IMR-90 (cell line): ENCODE measurements around the gene TMPRSS6. TPM values are rescaled to one million over a fixed set of nuclear protein-coding genes. Genes with fewer than 3 reads are reported as not detected.

Experiments
- ATAC-seq: fragments of 200-7000 bp; cut with Tn5 transposase; 2 replicates; pipeline ENCODE4 v1.9.1; 2020; ENCODE audit warnings: low read depth, mild to moderate bottlenecking, moderate library complexity
- BruUV-seq: library from RNA; stranded (reverse); fragments of 400-500 nt; replicated peaks from 2 replicates; lab custom pipeline; 2021; lab: Mats Ljungman, UMichigan
- CTCF ChIA-PET: fragments of 300-600 bp; formaldehyde crosslinking; extraction: SDS; loops from one replicate; lab custom pipeline; 2021; ENCODE audit warnings: antibody characterized with exemption; lab: Yijun Ruan, JAX
- POLR2A ChIA-PET: fragments of 300-600 bp; sonication (Branson Sonifier 250); formaldehyde crosslinking; loops from one replicate; lab custom pipeline; 2022; ENCODE audit warnings: antibody characterized with exemption; ENCODE audit not compliant: unreplicated experiment; lab: Charles Lee
- DNase-seq: peaks from one replicate; pipeline ENCODE4 v3.0.0; 2013
- H2AFZ ChIP-seq: replicated peaks from 2 replicates; pipeline ENCODE3; 2013; ENCODE audit warnings: low read length, mild to moderate bottlenecking; ENCODE audit not compliant: poor library complexity
- H2AK5ac ChIP-seq: 2 replicates; pipeline ENCODE4 v1.6.1; 2013; ENCODE audit warnings: low read depth, low read length, inconsistent platforms
- H2AK9ac ChIP-seq: replicated peaks from 2 replicates; pipeline ENCODE3; 2013; ENCODE audit warnings: mild to moderate bottlenecking, low read depth, low read length, moderate library complexity; ENCODE audit not compliant: poor library complexity
- H2BK120ac ChIP-seq: 2 replicates; pipeline ENCODE4 v1.6.1; 2013; ENCODE audit warnings: low read depth, low read length, inconsistent platforms
- H2BK15ac ChIP-seq: 3 replicates; pipeline ENCODE4 v1.6.1; 2013; ENCODE audit warnings: low read depth, low read length, inconsistent platforms
- H2BK20ac ChIP-seq: 2 replicates; pipeline ENCODE4 v1.6.1; 2013; ENCODE audit warnings: low read depth, mild to moderate bottlenecking, inconsistent platforms, low read length, moderate library complexity
- H2BK5ac ChIP-seq: 2 replicates; pipeline ENCODE4 v1.6.1; 2013; ENCODE audit warnings: mild to moderate bottlenecking, low read depth, low read length, inconsistent platforms; ENCODE audit not compliant: poor library complexity, severe bottlenecking
- H3K14ac ChIP-seq: replicated peaks from 2 replicates; pipeline ENCODE4 v1.6.1; 2013; ENCODE audit warnings: low read depth, low read length, inconsistent platforms
- H3K18ac ChIP-seq: 2 replicates; pipeline ENCODE4 v1.6.1; 2013; ENCODE audit warnings: low read depth, low read length, control low read depth
- H3K23ac ChIP-seq: 2 replicates; pipeline ENCODE4 v1.6.1; 2013; ENCODE audit warnings: low read depth, low read length, inconsistent platforms
- H3K27ac ChIP-seq: 2 replicates; pipeline ENCODE4 v1.5.1; 2013; ENCODE audit warnings: mild to moderate bottlenecking, control low read depth, low read length; ENCODE audit not compliant: insufficient read depth
- H3K27me3 ChIP-seq: 2 replicates; pipeline ENCODE4 v1.6.1; 2013; ENCODE audit warnings: low read length; ENCODE audit not compliant: control insufficient read depth, insufficient read depth
- H3K36me3 ChIP-seq: 2 replicates; pipeline ENCODE4 v1.6.1; 2013; ENCODE audit warnings: low read length, mixed read lengths; ENCODE audit not compliant: control insufficient read depth, insufficient read depth
- H3K4ac ChIP-seq: 2 replicates; pipeline ENCODE4 v1.6.1; 2013; ENCODE audit warnings: low read depth, low read length, inconsistent platforms
- H3K4me1 ChIP-seq: 2 replicates; pipeline ENCODE4 v1.6.1; 2013; ENCODE audit warnings: low read length, mixed read lengths; ENCODE audit not compliant: control insufficient read depth, insufficient read depth
- H3K4me2 ChIP-seq: 2 replicates; pipeline ENCODE4 v1.6.1; 2013; ENCODE audit warnings: low read depth, mild to moderate bottlenecking, control low read depth, low read length, moderate library complexity
- H3K4me3 ChIP-seq: 2 replicates; pipeline ENCODE4 v1.5.1; 2013; ENCODE audit warnings: low read depth, mild to moderate bottlenecking, control low read depth, low read length, moderate library complexity; ENCODE audit not compliant: insufficient read depth
- H3K56ac ChIP-seq: 2 replicates; pipeline ENCODE4 v1.6.1; 2013; ENCODE audit warnings: low read length, inconsistent platforms; ENCODE audit not compliant: insufficient read depth; ENCODE audit errors: extremely low read depth
- H3K79me1 ChIP-seq, 2 experiments: 2 replicates each; pipeline ENCODE4 v1.6.1; 2013; ENCODE audit warnings: low read length in 2 of 2, inconsistent platforms in 1 of 2, low read depth in 1 of 2
- H3K9ac ChIP-seq: 2 replicates; pipeline ENCODE4 v1.6.1; 2013; ENCODE audit warnings: low read depth, low read length, control low read depth
- H3K9me1 ChIP-seq: 2 replicates; pipeline ENCODE4 v1.6.1; 2013; ENCODE audit warnings: low read length, inconsistent platforms; ENCODE audit not compliant: insufficient read depth
- H3K9me3 ChIP-seq: 2 replicates; pipeline ENCODE4 v1.6.1; 2013; ENCODE audit warnings: low read length; ENCODE audit not compliant: control insufficient read depth, insufficient read depth
- H4K20me1 ChIP-seq: 2 replicates; pipeline ENCODE4 v1.6.1; 2013; ENCODE audit warnings: low read length, inconsistent platforms; ENCODE audit not compliant: insufficient read depth
- H4K5ac ChIP-seq: 2 replicates; pipeline ENCODE4 v1.6.1; 2013; ENCODE audit warnings: mild to moderate bottlenecking, low read depth, low read length, control low read depth
- H4K8ac ChIP-seq, 2 experiments: 2 replicates each; pipeline ENCODE4 v1.6.1; 2013; ENCODE audit warnings: low read depth in 2 of 2, low read length in 2 of 2, control low read depth in 1 of 2, inconsistent platforms in 1 of 2
- H4K91ac ChIP-seq: 2 replicates; pipeline ENCODE4 v1.6.1; 2013; ENCODE audit warnings: low read depth, low read length, inconsistent platforms; ENCODE audit not compliant: insufficient read depth
- BHLHE40 ChIP-seq: fragments of 150-350 bp; IDR thresholded peaks from 2 replicates; pipeline ENCODE4 v1.6.1; 2016; ENCODE audit warnings: mild to moderate bottlenecking, low read depth, low read length
- CEBPB ChIP-seq: IDR thresholded peaks from 2 replicates; pipeline ENCODE4 v1.6.1; 2012; ENCODE audit warnings: low read depth, low read length, improper control_type of control experiment
- CHD1 ChIP-seq: IDR thresholded peaks from 2 replicates; pipeline ENCODE4 v1.6.1; 2012; ENCODE audit warnings: low read depth, low read length, improper control_type of control experiment
- CTCF ChIP-seq: conservative IDR thresholded peaks from 2 replicates; pipeline ENCODE4 v1.5.1; 2012; ENCODE audit warnings: mild to moderate bottlenecking, low read depth, low read length, improper control_type of control experiment
- FOS ChIP-seq: fragments of 150-350 bp; IDR thresholded peaks from 2 replicates; pipeline ENCODE4 v1.6.1; 2016; ENCODE audit warnings: low read depth, low read length
- MAFK ChIP-seq: IDR thresholded peaks from 2 replicates; pipeline ENCODE4 v1.6.1; 2012; ENCODE audit warnings: low read depth, low read length, improper control_type of control experiment
- MAZ ChIP-seq: IDR thresholded peaks from 2 replicates; pipeline ENCODE4 v1.6.1; 2012; ENCODE audit warnings: low read depth, mild to moderate bottlenecking, low read length, improper control_type of control experiment, moderate library complexity, borderline replicate concordance
- MXI1 ChIP-seq: IDR thresholded peaks from 2 replicates; pipeline ENCODE4 v1.6.1; 2012; ENCODE audit warnings: low read depth, mild to moderate bottlenecking, low read length, moderate library complexity, borderline replicate concordance
- NFE2L2 ChIP-seq: fragments of 150-350 bp; IDR thresholded peaks from 2 replicates; pipeline ENCODE4 v1.6.1; 2016; ENCODE audit warnings: low read depth, mild to moderate bottlenecking, low read length
- POLR2A ChIP-seq: IDR thresholded peaks from 2 replicates; pipeline ENCODE4 v1.6.1; 2012; ENCODE audit warnings: mild to moderate bottlenecking, low read depth, low read length
- RCOR1 ChIP-seq: IDR thresholded peaks from 2 replicates; pipeline ENCODE4 v1.6.1; 2012; ENCODE audit warnings: mild to moderate bottlenecking, low read length, improper control_type of control experiment; ENCODE audit not compliant: insufficient replicate concordance
- RFX5 ChIP-seq: IDR thresholded peaks from 2 replicates; pipeline ENCODE4 v1.8.0; 2012; ENCODE audit warnings: low read depth, mild to moderate bottlenecking, low read length, moderate library complexity
- SMC3 ChIP-seq: fragments of 150-350 bp; IDR thresholded peaks from 2 replicates; pipeline ENCODE4 v1.6.1; 2016; ENCODE audit warnings: low read depth, mild to moderate bottlenecking, antibody characterized with exemption, low read length, moderate library complexity
- USF2 ChIP-seq: fragments of 150-350 bp; IDR thresholded peaks from 2 replicates; pipeline ENCODE4 v1.6.1; 2017; ENCODE audit warnings: mild to moderate bottlenecking, antibody characterized with exemption, low read length, low read depth
- WGBS, 2 experiments: methylation state at CpG; one replicate each; pipeline versions ENCODE4 v1.1.5 to v1.1.7; 2013; ENCODE audit warnings: missing lambda C conversion rate in 2 of 2; ENCODE audit not compliant: insufficient read length in 1 of 2; ENCODE audit errors: extremely low coverage in 2 of 2; 5-methylcytosine and 5-hydroxymethylcytosine counted together
- dilution Hi-C: fragments of 300-500 bp; cut with HindIII; formaldehyde crosslinking; loops from one replicate; pipeline ENCODE4 v1.14.3; 2018; ENCODE audit warnings: low sequenced_read_pairs; ENCODE audit not compliant: unreplicated experiment
- in situ Hi-C: fragments of 300-500 bp; cut with MboI; formaldehyde crosslinking; loops from 3 replicates; pipeline ENCODE4 v1.14.3; 2019; ENCODE audit warnings: low sequenced_read_pairs, inconsistent platforms, mixed read lengths
- intact Hi-C: fragments of 100-400 bp; cut with micrococcal nuclease; formaldehyde crosslinking; loops from 2 replicates; pipeline ENCODE4 v1.10.0; 2022
- polyA plus RNA-seq, 3 experiments: library from polyadenylated mRNA; depleted of rRNA; stranded (reverse); fragments of >200 nt; gene quantifications; 2 replicates each; pipeline ENCODE4 v1.2.3, GENCODE V29; 2012; ENCODE audit warnings: low replicate concordance in 1 of 3
- total RNA-seq: library from RNA; depleted of rRNA; stranded (reverse); fragments of >200 nt; gene quantifications from 2 replicates; pipeline ENCODE4 v1.2.3, GENCODE V29; 2012
- TF ChIP-seq, protein P1 (sequence below): fragments of 150-350 bp; IDR thresholded peaks from 2 replicates; pipeline ENCODE4 v1.6.1; 2016; ENCODE audit warnings: low read depth, mild to moderate bottlenecking, low read length, moderate library complexity, borderline replicate concordance

TMPRSS6 gene
- total and polyA plus RNA-seq, 2 of the 4 experiments (the other 2 are of a cell fraction), result not detected

DNA sequence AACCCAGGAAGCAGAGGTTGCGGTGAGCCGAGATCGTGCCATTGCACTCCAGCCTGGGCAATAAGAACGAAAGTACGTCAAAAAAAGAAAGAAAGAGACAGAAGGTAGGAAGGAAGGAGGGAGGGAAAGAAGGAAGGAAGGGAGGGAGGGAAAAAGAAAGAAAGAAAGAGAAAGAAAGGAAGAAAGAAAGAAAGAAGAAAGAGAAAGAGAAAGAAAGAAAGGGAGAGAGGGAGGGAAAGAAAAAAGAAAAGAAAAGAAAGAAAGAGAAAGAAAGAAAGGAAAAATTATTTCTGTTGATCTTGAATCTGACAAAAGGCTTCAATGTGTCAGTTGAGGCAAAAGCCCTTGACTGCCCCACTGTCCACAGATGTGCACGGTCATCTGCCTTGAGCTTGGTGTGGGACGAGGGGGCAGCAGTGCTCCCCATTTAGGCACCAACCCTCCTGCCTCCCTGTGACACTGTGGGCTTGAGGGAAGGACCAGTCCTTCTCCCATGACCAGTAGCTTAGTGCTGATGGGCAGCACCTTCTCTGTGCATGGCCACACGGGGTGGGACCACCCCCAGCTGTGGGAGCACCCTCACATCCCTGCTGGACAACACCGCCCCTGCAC, 33.6 kb downstream of the TMPRSS6 start:
- in situ Hi-C loops (no loop called here), dilution Hi-C loops (no loop called here), intact Hi-C loops (loop anchor here (5.0 kb wide), 1 partner anchor 381 kb away; no protein-coding TSS in a partner anchor)
- ATAC-seq (no peak), DNase-seq (no peak)
- CTCF ChIA-PET, result interaction anchor here (0.7 kb wide), 1 partner anchor 1326 kb away, joined by 4 read pairs; no protein-coding TSS in a partner anchor
- H2BK5ac ChIP-seq, result no peak overlapping the region
- no peak overlapping the region for H3K9ac ChIP-seq
- no peak overlapping the region for H4K8ac ChIP-seq
- TF ChIP-seq BHLHE40, result no peak
- no peak for TF ChIP-seq POLR2A
- TF ChIP-seq USF2, result no peak
- TF ChIP-seq MXI1, result no peak
- TF ChIP-seq SMC3, result no peak
- no peak for TF ChIP-seq NFE2L2
- TF ChIP-seq RCOR1, result no peak
- TF ChIP-seq, protein P1, sequence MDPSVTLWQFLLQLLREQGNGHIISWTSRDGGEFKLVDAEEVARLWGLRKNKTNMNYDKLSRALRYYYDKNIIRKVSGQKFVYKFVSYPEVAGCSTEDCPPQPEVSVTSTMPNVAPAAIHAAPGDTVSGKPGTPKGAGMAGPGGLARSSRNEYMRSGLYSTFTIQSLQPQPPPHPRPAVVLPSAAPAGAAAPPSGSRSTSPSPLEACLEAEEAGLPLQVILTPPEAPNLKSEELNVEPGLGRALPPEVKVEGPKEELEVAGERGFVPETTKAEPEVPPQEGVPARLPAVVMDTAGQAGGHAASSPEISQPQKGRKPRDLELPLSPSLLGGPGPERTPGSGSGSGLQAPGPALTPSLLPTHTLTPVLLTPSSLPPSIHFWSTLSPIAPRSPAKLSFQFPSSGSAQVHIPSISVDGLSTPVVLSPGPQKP, result no peak
- TF ChIP-seq CHD1, result no peak
- no peak for TF ChIP-seq CTCF
- no peak for TF ChIP-seq CEBPB
- TF ChIP-seq RFX5, result no peak
- no peak for TF ChIP-seq MAZ
- TF ChIP-seq FOS, result no peak
- no peak for TF ChIP-seq MAFK
- no peaks in the 10 kb centered on the region for H3K9me1 ChIP-seq
- H4K91ac ChIP-seq, result no peak overlapping the region
- no peak overlapping the region for H3K18ac ChIP-seq
- H3K14ac ChIP-seq, result no peak overlapping the region
- no peaks in the 10 kb centered on the region for H3K9me3 ChIP-seq
- no peak overlapping the region for H3K4ac ChIP-seq
- no peak overlapping the region for H2BK20ac ChIP-seq
- POLR2A ChIA-PET, result no interaction called here
- no peak overlapping the region for H3K56ac ChIP-seq
- H2AK9ac ChIP-seq, result no peak overlapping the region
- H3K4me2 ChIP-seq, result no peak overlapping the region
- no peak overlapping the region for H4K5ac ChIP-seq
- H4K20me1 ChIP-seq, result no peaks in the 10 kb centered on the region
- no peak overlapping the region for H3K23ac ChIP-seq
- no peak overlapping the region for H2BK120ac ChIP-seq
- H2AK5ac ChIP-seq, result no peak overlapping the region
- 80% methylated on average over 2 of the region's 9 CpGs; no CpG with 5 or more reads in 1 of the 2 experiments for WGBS, 2 experiments
- no peaks in the 10 kb centered on the region for H3K36me3 ChIP-seq
- BruUV-seq, result no TSS peak
- H3K79me1 ChIP-seq, result no peaks in the 10 kb centered on the region
- peaks cover 37% of the 10 kb centered on the region for H3K27me3 ChIP-seq
- no peak overlapping the region for H2AFZ ChIP-seq
- H2BK15ac ChIP-seq, result no peak overlapping the region
- no peak overlapping the region for H3K4me3 ChIP-seq
- no peaks in the 10 kb centered on the region for H3K4me1 ChIP-seq
- H3K27ac ChIP-seq, result no peak overlapping the region
